ENCODE measurements around the gene SRD5A2. TPM values are rescaled to one million over a fixed set of nuclear protein-coding genes. Genes with fewer than 3 reads are reported as not detected.

Gene SRD5A2
- total and polyA plus RNA-seq, 4 donors: 2.3 to 23.3 (median 2.9) TPM; not detected in 1

- Histone ChIP-seq H3K4me1 (ENCODE audit: control insufficient read depth in 4 of 4, insufficient read depth in 4 of 4, low read length in 3 of 4) (peaks cover 10 to 58% (median 22%) of the 10 kb centered on the region in 4 donors), H3K36me3 (ENCODE audit: control insufficient read depth in 4 of 4, insufficient read depth in 3 of 4, low read depth in 1 of 4, low read length in 3 of 4) (no peaks in the 10 kb centered on the region), H3K9me3 (ENCODE audit: control insufficient read depth in 4 of 4, low read length in 3 of 4) (peaks cover 0 to 2% (median 0%) of the 10 kb centered on the region in 4 donors), H3K27me3 (ENCODE audit: control insufficient read depth in 4 of 4, insufficient read depth in 4 of 4, low read length in 3 of 4) (no peaks in the 10 kb centered on the region), H3K4me3 (ENCODE audit: low read depth in 1 of 3, low read length in 3 of 3) (no peak overlapping the region), H3K27ac (ENCODE audit: low read depth in 1 of 2, low read length in 2 of 2) (peak overlapping the region; percentile 93 to 94), H3K9ac (ENCODE audit: low read depth in 1 of 2, low read length in 2 of 2) (no peak overlapping the region)
- TF ChIP-seq MAX (IDR thresholded peaks at IDR 0.05) (peak; percentile 57), RAD21 (IDR thresholded peaks at IDR 0.05) (peak in 1 of 2 donors; percentile 16), TAF1 (conservative IDR thresholded peaks at IDR 0.05) (no peak), RXRA (IDR thresholded peaks at IDR 0.05) (peak in 1 of 2 donors; percentile 57), ATF3 (IDR thresholded peaks at IDR 0.05) (peak; percentile 16), HNF4G (IDR thresholded peaks at IDR 0.05) (peak; percentile 19), JUND (IDR thresholded peaks at IDR 0.05) (peak in 1 of 2 donors; percentile 31), HNF4A (conservative IDR thresholded peaks at IDR 0.05) (peak; percentile 69 to 76), ZBTB33 (IDR thresholded peaks at IDR 0.05) (no peak)
- DNase-seq (ENCODE audit: low spot score): no peak
These were observed 23.8 kb downstream of the SRD5A2 start for GRCh38 chr2:31556940-31557339.

- DNase-seq (ENCODE audit: low spot score): no peak
- Histone ChIP-seq H3K4me3 (ENCODE audit: low read depth in 1 of 3, low read length in 3 of 3) (no peak overlapping the region), H3K36me3 (ENCODE audit: control insufficient read depth in 4 of 4, insufficient read depth in 3 of 4, low read depth in 1 of 4, low read length in 3 of 4) (no peaks in the 10 kb centered on the region), H3K9ac (ENCODE audit: low read depth in 1 of 2, low read length in 2 of 2) (no peak overlapping the region), H3K27me3 (ENCODE audit: control insufficient read depth in 4 of 4, insufficient read depth in 4 of 4, low read length in 3 of 4) (no peaks in the 10 kb centered on the region), H3K4me1 (ENCODE audit: control insufficient read depth in 4 of 4, insufficient read depth in 4 of 4, low read length in 3 of 4) (peaks cover 6 to 51% (median 19%) of the 10 kb centered on the region in 4 donors), H3K9me3 (ENCODE audit: control insufficient read depth in 4 of 4, low read length in 3 of 4) (peaks cover 0 to 2% (median 0%) of the 10 kb centered on the region in 4 donors), H3K27ac (ENCODE audit: low read depth in 1 of 2, low read length in 2 of 2) (peak overlapping the region; percentile 93 to 94)
- WGBS: 73% methylated on average over 3 of the region's 3 CpGs
- TF ChIP-seq TAF1 (conservative IDR thresholded peaks at IDR 0.05): no peak
- TF ChIP-seq EGR1 (IDR thresholded peaks at IDR 0.05; ENCODE audit: low read depth in 2 of 2): no peak
- no peak for TF ChIP-seq CTCF (IDR thresholded peaks at IDR 0.05; ENCODE audit: low read depth, low read length, missing input control)
- TF ChIP-seq FOXA1 (IDR thresholded peaks at IDR 0.05): no peak
- no peak for TF ChIP-seq HNF4G (IDR thresholded peaks at IDR 0.05)
- TF ChIP-seq YY1 (IDR thresholded peaks at IDR 0.05): no peak
- no peak for TF ChIP-seq RAD21 (IDR thresholded peaks at IDR 0.05)
- no peak for TF ChIP-seq GABPA (IDR thresholded peaks at IDR 0.05 in 1 of 2, conservative IDR thresholded peaks at IDR 0.05 in 1 of 2)
- TF ChIP-seq ATF3 (IDR thresholded peaks at IDR 0.05): no peak
- peak in 1 of 2 donors; percentile 31 for TF ChIP-seq RXRA (IDR thresholded peaks at IDR 0.05)
- peak in 1 of 2 donors; percentile 40 for TF ChIP-seq HNF4A (conservative IDR thresholded peaks at IDR 0.05)
- TF ChIP-seq JUND (IDR thresholded peaks at IDR 0.05): no peak
- no peak for TF ChIP-seq REST (IDR thresholded peaks at IDR 0.05)
- TF ChIP-seq SP1 (IDR thresholded peaks at IDR 0.05): no peak
- TF ChIP-seq MAX (IDR thresholded peaks at IDR 0.05): peak; percentile 9
- TF ChIP-seq ZBTB33 (IDR thresholded peaks at IDR 0.05): no peak
- TF ChIP-seq FOXA2 (IDR thresholded peaks at IDR 0.05): peak; percentile 56
- no peak for TF ChIP-seq NR2F2 (IDR thresholded peaks at IDR 0.05)
These were observed 24.6 kb downstream of the SRD5A2 start for GRCh38 chr2:31555967-31556706.
